Activated CD8-positive, alpha-beta memory T cell treated with anti-CD3 and anti-CD28 coated beads, Interleukin-2, amount 50 U/mL, for 24 hours (primary cell): ENCODE results near the gene FOXK2.
"Not testable (repeated sequence)": the region's sequence is repeated elsewhere in the genome, so short reads cannot be mapped to it uniquely, and the experiment has no call there.

Source experiments
- DNase-seq: peaks from one replicate; pipeline ENCODE4 v3.0.0-alpha.2; 2020; ENCODE audit errors: extremely low read depth

FOXK2 gene

GRCh38 chr17:82534401-82534812 is 14.9 kb downstream of the FOXK2 start:
- no peak for DNase-seq

DNA sequence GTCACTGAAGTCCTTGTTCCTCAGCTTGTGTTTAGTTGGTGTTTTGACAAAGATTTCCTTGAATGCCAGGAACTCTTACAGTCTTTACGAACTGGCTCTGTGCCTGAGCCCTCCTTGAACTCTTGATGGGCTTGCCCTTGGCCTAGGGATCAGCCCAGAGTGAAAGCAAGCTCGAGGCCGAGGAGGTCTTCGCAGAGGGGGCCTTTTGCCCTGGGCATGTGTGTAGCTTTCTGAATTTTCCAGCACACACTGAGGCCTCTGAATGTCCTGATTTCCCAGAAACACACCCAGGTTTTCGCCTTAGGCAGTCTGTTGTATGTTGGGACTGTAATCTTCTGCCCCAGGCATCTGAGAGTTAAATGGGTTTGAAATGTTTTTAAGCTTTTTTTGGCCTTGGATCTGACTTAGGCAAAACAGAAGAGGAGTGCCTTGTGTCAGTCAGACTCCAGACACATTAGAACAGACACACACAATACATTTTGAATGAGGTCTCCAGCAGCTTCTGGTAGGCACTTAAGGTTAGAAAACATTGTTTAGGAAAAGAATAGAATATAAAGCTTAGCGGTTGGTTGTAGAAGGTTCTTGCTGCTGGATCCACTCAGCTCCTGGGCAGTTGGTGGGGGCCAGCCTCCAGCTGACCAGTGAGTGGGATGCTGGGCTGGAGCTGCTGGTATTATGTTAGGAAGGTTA is 17.1 kb downstream of the FOXK2 start:
- DNase-seq: no peak

GRCh38 chr17:82537228-82537627 is 17.7 kb downstream of the FOXK2 start:
- DNase-seq: not testable (repeated sequence)

DNA sequence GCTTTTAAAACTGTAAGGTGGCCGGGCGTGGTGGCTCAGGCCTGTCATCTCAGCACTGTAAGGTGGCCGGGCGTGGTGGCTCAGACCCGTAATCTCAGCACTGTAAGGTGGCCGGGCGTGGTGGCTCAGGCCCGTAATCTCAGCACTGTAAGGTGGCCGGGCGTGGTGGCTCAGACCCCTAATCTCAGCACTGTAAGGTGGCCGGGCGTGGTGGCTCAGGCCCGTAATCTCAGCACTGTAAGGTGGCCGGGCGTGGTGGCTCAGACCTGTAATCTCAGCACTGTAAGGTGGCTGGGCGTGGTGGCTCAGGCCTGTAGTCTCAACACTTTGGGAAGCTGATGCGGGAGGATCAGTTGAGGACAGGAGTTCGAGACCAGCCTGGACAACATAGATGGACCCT is 19.5 kb downstream of the FOXK2 start:
- not testable (repeated sequence) for DNase-seq

DNA sequence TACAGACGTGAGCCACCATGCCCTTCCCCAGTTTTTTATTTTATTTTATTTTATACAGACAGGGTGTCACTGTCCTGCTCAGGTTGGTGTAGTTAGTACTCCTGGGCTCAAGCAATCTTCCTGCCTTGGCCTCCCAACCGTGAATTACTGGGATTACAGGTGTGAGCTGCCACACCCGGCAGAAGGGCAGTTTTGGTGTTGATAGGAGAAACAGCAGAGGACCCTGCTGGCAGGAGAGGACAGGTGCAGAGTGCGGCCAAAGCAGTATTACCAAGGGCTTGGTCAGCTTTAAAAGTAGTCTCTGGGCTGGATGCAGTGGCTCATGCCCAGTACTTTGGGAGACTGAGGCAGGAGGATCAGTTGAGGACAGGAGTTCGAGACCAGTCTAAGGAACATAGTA is 22.9 kb downstream of the FOXK2 start:
- no peak for DNase-seq

DNA sequence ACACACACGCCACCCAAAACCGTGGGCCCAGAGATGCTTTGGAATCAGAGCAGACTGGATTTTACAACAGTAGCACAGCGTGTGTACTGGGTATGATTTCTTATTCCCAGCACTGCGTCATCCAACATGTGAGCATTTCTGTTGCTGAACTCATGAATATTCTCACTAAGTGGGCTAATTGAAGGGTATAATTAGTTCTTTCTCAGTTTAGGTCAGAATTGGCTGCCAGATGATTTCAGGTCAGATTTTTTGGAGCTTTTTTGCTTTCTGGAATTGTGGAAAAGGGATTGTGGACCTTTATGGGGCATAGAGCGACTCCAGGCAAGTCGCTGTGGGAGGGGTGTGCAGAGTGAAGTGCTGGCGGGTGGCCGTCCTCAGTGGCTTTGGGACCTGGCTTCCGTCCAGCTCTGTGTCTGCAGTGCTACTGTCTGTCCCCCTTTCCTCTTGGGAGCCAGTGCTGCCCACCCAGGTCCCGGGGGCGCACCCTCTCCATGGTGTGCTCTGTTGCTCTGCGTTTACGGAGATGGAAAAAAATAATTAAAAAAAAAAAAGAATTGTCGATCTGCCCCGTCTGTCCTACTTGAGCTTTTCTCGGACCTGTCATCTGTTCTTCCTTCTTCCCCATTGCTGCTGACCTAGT is 25.0 kb downstream of the FOXK2 start:
- no peak for DNase-seq

DNA sequence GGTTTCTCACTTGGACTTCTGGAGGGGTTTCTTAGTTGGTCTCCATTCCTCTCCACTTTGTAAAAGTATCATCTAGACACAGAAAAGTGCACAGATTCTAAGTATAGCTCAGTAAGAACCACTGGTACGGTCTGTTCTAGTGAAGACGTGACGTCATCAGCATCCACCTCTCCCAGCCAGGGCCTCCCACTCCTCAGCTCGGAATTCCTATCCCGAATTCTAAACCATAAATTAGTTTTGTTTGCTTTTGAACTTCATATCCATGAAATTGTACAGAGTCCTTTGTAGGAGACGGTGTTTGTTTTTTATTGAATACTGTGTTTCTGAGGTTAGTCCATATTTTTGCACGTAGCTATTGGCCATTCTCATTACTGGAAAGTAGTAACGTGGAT is 25.5 kb downstream of the FOXK2 start:
- DNase-seq: no peak

GRCh38 chr17:82547981-82548380 is 28.4 kb downstream of the FOXK2 start:
- DNase-seq: no peak

- DNase-seq: no peak
Observed at GRCh38 chr17:82548681-82549303, 29.3 kb downstream of the FOXK2 start.

- peak; percentile 39 for DNase-seq
Observed at GRCh38 chr17:82551779-82552457, 32.4 kb downstream of the FOXK2 start.

- no peak for DNase-seq
Observed at GRCh38 chr17:82552580-82552979, 33.0 kb downstream of the FOXK2 start.

DNA sequence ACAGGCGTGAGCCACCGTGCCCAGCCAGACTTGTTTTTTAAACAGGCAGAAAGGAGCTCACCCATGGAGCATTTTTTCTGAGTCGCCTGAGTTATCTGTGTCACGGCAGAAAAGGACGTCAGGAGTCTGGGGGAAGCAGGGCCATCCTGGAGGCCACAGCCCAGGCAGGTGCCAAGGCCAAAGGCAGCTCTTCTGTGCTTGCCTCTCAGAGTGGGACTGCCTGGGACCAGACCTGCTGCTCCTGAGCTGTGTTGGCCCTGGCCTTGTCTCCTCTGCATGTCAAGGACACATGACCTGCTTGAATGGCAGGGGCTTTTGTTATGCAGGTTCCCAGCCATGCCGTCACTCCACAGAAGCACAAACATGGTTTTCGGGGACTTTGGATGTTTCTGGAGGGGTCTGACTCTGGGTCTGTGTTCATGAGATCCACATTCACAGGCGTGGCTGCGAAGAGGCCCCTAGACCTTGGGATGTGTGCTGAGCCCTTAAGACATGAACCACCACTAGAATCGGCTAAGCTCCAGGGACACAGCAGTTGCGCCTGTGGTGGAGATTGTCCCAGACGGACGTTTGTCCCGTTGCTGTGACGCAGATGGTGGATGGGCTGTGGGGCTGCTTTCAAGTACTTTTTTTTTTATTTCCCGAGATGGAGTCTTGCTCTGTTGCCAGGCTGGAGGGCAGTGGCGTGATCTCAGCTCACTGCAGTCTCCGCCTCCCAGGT is 33.8 kb downstream of the FOXK2 start:
- DNase-seq: no peak

DNA sequence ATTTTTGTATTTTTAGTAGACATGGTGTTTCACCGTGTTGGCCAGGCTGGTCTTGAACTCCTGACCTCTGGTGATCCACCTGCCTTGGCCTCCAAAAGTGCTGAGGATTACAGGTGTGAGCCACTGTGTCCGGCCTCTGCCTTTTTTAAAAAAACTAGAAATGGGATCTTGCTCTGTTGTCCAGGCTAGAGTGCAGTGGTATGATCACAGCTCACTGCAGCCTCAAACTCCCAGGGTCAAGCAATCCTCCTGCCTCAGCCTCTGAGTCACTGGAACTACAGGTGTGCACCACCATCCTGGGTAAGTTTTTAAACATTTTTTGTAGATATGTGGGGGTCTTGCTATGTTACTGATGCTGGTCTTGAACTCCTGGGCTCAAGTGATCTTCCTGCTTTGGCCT is 38.0 kb downstream of the FOXK2 start:
- not testable (repeated sequence) for DNase-seq

DNA sequence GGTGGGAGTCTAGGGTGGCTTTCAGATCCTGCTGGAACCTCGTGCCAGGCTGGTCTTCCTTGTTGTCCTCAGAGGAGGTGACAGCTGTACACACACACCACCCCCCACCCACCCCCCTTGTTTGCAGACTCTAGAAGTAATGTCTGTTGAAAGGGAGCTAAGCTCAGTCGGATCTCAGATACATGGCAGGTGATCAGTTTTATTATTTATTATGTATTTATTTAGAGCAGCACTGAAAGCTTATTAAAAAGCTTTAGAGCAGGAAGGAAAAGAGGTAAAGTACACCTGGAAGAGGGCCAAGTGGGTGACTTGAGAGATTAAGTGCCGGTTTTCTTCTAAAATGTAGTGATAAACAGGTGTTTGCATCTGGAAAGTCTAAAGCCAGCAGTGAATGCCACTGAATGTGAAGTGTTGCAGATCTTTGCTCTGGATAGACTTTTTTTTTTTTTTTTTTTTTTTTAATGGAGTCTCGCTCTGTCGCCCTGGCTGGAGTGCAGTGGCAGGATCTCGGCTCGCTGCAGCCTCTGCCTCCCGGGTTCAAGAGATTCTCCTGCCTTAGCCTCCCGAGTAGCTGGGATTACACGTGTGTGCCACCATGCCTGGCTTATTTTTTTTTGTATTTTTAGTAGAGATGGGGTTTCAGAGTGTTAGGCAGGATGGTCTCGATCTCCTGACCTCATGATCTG is 40.2 kb downstream of the FOXK2 start:
- no peak for DNase-seq

- no peak for DNase-seq
Observed at GRCh38 chr17:82560252-82560642, 40.7 kb downstream of the FOXK2 start.

GRCh38 chr17:82560802-82561428 is 41.4 kb downstream of the FOXK2 start:
- no peak for DNase-seq

- no peak for DNase-seq
Observed at GRCh38 chr17:82561429-82562035, 42.0 kb downstream of the FOXK2 start.

GRCh38 chr17:82562718-82563220 is 43.2 kb downstream of the FOXK2 start:
- DNase-seq: not testable (repeated sequence)

- no peak for DNase-seq
Observed at GRCh38 chr17:82563318-82563717, 43.8 kb downstream of the FOXK2 start.

GRCh38 chr17:82563745-82564144 is 44.2 kb downstream of the FOXK2 start:
- DNase-seq: not testable (repeated sequence)
